Coronary artery (tissue), 2 donors: ENCODE results near the gene MID1.

Experiments used
- DNase-seq: peaks from one replicate; pipeline ENCODE4 v3.0.0-alpha.2; 2017; ENCODE audit warnings: low spot score
- H3K27ac ChIP-seq, 2 donors: fragments of 200-600 bp; sonication (generic); one replicate each; pipeline ENCODE4 v1.5.1; 2016 to 2019
- H3K4me3 ChIP-seq: fragments of 200-600 bp; sonication (generic); 2 replicates; pipeline ENCODE4 v1.5.1; 2016; ENCODE audit warnings: mild to moderate bottlenecking, moderate library complexity
- TF ChIP-seq, protein P1 (sequence below): fragments of 200-600 bp; sonication (generic); IDR thresholded peaks from one replicate; pipeline ENCODE4 v1.5.1; 2019; ENCODE audit warnings: antibody characterized with exemption

The MID1 gene

DNA sequence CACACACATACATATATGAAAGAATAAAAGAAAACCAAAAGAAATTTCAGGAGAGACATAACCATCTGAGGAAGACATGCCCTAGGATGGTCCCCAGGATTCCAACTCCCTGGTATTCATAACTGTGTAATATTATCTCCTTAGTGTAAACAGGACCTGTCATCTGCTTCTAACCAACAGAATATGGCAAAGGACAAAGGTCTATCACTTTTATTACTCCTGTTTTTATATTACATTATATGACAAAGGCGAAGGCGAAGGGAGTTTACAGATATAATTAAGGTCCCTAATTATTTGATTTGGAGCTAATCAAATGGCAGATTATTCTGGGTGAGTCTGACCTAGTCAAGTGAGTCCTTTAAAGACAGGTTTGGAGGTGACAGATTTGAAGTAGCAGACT is 155.1 kb downstream of the MID1 start:
- Histone ChIP-seq H3K4me3 (no peak overlapping the region), H3K27ac (no peak overlapping the region)
- no peak for DNase-seq
- TF ChIP-seq, protein P1, sequence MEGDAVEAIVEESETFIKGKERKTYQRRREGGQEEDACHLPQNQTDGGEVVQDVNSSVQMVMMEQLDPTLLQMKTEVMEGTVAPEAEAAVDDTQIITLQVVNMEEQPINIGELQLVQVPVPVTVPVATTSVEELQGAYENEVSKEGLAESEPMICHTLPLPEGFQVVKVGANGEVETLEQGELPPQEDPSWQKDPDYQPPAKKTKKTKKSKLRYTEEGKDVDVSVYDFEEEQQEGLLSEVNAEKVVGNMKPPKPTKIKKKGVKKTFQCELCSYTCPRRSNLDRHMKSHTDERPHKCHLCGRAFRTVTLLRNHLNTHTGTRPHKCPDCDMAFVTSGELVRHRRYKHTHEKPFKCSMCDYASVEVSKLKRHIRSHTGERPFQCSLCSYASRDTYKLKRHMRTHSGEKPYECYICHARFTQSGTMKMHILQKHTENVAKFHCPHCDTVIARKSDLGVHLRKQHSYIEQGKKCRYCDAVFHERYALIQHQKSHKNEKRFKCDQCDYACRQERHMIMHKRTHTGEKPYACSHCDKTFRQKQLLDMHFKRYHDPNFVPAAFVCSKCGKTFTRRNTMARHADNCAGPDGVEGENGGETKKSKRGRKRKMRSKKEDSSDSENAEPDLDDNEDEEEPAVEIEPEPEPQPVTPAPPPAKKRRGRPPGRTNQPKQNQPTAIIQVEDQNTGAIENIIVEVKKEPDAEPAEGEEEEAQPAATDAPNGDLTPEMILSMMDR, result no peak

DNA sequence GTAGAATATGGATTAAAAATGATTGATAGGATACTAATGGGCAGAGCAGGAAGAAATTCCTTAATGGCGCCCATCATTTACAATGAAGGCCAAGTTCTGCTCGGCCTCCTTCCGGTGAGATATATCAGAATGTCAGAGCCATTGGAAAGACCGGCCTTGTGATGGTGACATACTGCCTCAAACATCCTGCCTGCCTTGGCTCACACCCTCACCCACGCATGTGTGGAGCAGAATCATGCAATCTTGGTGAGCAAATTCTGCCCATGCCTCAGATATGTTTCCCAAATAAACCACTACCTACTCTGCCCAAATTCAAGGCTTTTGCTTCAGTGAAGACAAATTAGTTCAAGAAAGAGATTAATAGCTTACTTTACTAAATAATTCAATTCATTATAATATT is 163.3 kb downstream of the MID1 start:
- no peak overlapping the region for H3K4me3 ChIP-seq
- no peak overlapping the region for H3K27ac ChIP-seq
- TF ChIP-seq, protein P1, result no peak
- DNase-seq, result no peak

DNA sequence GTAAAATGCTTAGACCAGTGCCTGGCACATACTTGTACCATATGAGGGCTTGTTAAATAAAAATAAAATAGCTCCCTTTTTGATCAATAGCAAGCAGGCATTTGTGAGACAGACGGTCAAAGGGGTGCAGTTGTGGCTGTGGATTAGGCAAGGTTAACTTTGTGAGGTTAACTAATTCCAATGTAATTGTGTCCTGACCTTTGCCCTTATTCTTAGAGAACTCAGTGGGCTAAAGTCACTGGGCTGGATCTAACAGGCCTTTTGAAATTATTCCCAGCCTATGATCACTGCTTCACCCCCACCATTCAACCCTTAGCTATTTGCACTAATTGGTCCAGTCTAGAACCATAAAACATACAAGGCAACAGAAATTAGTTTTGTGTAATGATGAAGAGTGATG is 166.4 kb downstream of the MID1 start:
- H3K4me3 ChIP-seq, result no peak overlapping the region
- TF ChIP-seq, protein P1, result no peak

DNA sequence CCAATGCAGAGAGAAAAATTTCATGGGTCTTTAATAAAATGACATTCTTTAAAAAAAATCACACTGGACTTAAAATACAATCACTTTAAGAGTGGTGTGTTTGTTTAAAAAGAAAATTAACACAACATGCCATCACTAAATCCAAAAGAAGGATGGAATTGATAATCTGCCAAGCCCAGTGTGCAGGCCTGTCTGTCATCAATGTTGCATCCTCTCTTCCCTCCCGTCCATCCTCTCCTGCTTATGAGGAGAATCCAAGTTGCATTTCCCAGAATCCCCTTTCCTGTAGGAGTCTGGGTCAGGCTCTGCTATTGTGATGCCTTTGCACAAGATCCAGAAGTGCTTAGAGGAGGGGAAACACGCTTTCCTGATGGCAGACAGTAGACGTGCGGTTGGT is 169.4 kb downstream of the MID1 start:
- TF ChIP-seq, protein P1, result no peak
- DNase-seq, result no peak
- Histone ChIP-seq H3K4me3 (no peak overlapping the region), H3K27ac (no peak overlapping the region)

More for the DNA sequence above, 166.4 kb downstream of the MID1 start:
- no peak overlapping the region for H3K27ac ChIP-seq
- DNase-seq, result no peak

DNA sequence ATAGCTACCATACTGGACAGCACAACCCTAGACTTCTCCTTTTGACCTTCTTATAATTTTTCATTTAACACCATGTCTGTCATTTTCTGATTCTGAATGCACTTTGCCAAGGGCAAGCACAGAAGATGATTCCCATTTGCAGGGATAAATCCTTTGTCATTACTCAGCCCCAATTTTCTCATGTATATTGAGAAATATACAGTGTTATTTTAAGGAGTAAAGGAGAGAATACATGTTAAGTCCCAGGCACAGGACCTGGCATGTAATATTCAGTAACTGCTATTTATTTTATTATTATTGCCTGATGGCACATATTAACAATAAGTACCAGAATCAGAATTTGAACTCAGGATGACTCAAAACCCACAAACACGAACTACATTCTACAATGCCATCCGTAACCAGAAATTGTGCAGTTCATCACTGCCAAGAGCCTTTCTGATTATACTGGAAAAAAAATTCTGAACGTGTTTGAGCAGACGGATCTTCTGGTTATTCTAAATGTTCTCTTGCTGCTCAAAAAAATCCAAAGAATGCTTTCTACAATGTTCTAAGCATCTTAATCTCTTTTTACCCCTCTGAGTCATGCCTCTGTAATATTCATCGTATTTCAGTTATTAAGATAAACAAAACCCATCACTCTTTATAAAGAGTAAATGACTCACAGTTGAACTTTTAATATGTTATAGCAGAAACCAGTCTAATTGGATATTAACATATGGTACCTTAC is 170.0 kb downstream of the MID1 start:
- no peak overlapping the region for H3K4me3 ChIP-seq
- no peak for DNase-seq
- TF ChIP-seq, protein P1, result no peak
- no peak overlapping the region for H3K27ac ChIP-seq

DNA sequence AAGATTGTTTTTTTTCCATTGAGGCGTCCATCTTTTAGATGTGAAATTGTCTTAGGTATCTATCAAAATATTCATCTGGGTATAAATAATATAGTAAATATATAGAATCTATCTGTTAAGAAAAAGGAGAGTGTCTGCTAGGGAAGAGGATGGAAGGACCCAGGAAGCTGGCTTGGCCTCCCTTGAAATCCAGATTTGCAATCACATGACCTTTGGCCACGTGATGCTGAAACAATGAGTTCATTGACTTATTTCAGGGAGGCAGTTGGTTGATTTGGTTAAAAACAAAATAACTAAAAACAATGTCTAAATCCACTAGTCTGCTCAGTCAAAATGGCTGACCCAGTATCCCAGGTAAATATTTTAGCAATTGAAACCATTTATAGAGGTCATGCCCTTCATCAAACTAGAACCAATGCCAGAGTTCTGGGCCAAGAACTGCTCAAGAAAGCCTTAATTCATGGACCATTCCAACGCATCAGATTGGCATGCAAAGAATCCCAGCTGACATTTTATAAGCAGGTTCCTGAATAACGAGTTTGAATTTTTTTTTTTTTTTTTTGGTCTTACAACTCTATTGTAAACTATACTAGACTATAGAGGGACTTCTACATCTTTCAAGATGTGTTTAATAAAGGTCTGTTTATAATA is 172.7 kb downstream of the MID1 start:
- TF ChIP-seq, protein P1, result no peak

DNA sequence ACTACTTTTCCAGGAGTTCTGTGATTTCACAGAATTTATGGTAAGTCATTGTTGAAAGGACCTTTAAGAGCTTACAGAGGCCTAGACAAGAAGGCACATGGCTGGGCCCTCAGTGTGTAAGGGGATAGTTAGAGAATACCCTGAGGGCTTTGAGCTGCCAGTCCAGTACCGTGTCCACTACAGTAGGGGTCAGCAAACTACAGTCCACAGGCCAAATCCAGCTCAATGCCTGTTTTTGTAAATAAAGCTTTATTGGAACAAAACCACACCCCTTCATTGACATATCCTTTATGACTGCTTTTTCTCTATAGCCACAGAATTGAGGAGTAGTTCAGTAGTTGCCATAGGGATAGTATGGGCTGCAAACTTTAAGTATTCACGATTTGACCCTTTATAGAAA is 176.2 kb downstream of the MID1 start:
- DNase-seq, result no peak
- TF ChIP-seq, protein P1, result no peak
- H3K4me3 ChIP-seq, result no peak overlapping the region
- H3K27ac ChIP-seq, result no peak overlapping the region

More for the DNA sequence above, 172.7 kb downstream of the MID1 start:
- DNase-seq, result no peak
- Histone ChIP-seq H3K4me3 (no peak overlapping the region), H3K27ac (no peak overlapping the region)
